Dendritic cell treated with granulocyte-macrophage colony-stimulating factor and Interleukin-4, amounts not matched to agents 40 ng/mL and 50 ng/mL, for 4 days (primary cell): ENCODE data around the gene CDC42BPB.
"Not testable (repeated sequence)": the region's sequence is repeated elsewhere in the genome, so short reads cannot be mapped to it uniquely, and the experiment has no call there.

Source experiments
- H3K27ac Mint-ChIP-seq: one replicate; pipeline ENCODE4 v1.8.0; 2022; ENCODE audit warnings: mild to moderate bottlenecking, mixed read lengths
- H3K27me3 Mint-ChIP-seq: one replicate; pipeline ENCODE4 v1.8.0; 2022; ENCODE audit warnings: mild to moderate bottlenecking, mixed read lengths
- H3K36me3 Mint-ChIP-seq: one replicate; pipeline ENCODE4 v1.8.0; 2022; ENCODE audit warnings: low read depth, mixed read lengths
- H3K4me1 Mint-ChIP-seq: one replicate; pipeline ENCODE4 v1.8.0; 2022; ENCODE audit warnings: low read depth, mixed read lengths
- H3K4me3 Mint-ChIP-seq: one replicate; pipeline ENCODE4 v1.8.0; 2022; ENCODE audit warnings: mild to moderate bottlenecking, moderate library complexity, mixed read lengths
- H3K9me3 Mint-ChIP-seq: one replicate; pipeline ENCODE4 v1.8.0; 2022; ENCODE audit warnings: mixed read lengths
- intact Hi-C: fragments of 100-400 bp; cut with micrococcal nuclease; formaldehyde crosslinking; loops from one replicate; pipeline ENCODE4 v1.15.0; 2022

The CDC42BPB gene

DNA sequence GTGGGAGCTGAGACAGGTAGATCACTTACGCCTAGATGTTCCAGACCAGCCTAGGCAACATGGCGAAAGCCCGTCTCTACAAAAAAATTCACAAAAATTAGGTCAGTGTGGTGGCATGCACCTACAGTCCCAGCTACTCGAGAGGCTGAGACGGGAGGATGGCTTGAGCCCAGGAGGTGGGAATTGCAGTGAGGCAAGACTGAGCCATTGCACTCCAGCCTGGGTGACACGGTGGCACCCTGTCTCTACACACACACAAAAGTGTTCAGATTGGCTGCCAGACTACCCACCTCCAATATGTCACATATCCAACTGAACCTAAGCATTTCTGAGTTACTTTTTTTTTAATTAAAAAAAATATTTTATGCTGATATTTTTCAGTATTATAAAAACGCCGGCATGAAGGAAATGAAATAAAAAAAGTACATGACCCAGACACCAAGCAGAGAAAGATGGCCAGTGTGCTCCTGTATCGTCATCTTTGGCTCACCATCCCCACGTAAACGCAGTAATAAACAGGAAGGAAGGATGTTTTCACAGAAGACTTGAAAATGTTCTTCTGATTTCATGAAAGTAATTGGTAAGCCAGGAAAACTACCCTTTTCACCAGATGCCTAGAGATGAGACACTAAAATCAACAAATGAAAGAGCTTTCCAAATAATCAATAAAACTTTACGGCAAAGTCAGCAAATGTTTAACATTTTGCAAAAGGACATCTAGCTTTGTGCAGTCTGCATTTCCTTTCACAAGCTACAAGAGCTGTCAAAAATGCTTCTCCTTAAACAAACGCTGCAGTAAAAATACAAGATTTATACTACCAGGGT lies 26.4 kb downstream of the CDC42BPB start:
- Mint-ChIP-seq H3K4me3 (no peak overlapping the region), H3K36me3 (peaks cover 4% of the 10 kb centered on the region), H3K9me3 (no peaks in the 10 kb centered on the region), H3K27ac (no peak overlapping the region), H3K4me1 (peaks cover 13% of the 10 kb centered on the region), H3K27me3 (no peaks in the 10 kb centered on the region)
- intact Hi-C loops: no loop called here

GRCh38 chr14:103029936-103030335 lies 27.4 kb downstream of the CDC42BPB start:
- peaks cover 4% of the 10 kb centered on the region for H3K36me3 Mint-ChIP-seq
- no peak overlapping the region for H3K27ac Mint-ChIP-seq
- no peaks in the 10 kb centered on the region for H3K9me3 Mint-ChIP-seq
- H3K4me3 Mint-ChIP-seq: no peak overlapping the region
- peaks cover 13% of the 10 kb centered on the region for H3K4me1 Mint-ChIP-seq
- intact Hi-C loops: no loop called here
- H3K27me3 Mint-ChIP-seq: no peaks in the 10 kb centered on the region

DNA sequence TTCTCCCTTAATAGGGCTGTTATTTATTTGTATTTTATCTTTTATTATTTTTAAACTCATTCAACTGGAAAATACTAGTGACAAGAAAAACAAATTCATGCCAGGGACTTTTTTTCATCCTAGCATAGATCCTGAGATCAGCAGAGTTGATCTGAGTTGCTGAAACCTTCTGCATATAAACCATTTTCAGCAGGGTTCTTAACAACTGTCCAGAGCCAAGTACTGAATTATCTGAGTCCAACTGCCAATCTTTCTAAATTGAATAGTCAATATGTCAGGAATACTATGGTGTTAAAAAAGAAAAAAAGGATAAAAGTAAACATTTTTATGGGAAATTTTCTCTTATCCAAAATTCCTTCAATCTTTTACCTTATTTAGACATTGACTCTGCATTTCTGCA lies 28.6 kb downstream of the CDC42BPB start:
- H3K27me3 Mint-ChIP-seq: no peaks in the 10 kb centered on the region
- H3K36me3 Mint-ChIP-seq: peaks cover 4% of the 10 kb centered on the region
- intact Hi-C loops: no loop called here
- H3K9me3 Mint-ChIP-seq: no peaks in the 10 kb centered on the region
- H3K4me1 Mint-ChIP-seq: peaks cover 12% of the 10 kb centered on the region
- no peak overlapping the region for H3K27ac Mint-ChIP-seq
- H3K4me3 Mint-ChIP-seq: no peak overlapping the region

DNA sequence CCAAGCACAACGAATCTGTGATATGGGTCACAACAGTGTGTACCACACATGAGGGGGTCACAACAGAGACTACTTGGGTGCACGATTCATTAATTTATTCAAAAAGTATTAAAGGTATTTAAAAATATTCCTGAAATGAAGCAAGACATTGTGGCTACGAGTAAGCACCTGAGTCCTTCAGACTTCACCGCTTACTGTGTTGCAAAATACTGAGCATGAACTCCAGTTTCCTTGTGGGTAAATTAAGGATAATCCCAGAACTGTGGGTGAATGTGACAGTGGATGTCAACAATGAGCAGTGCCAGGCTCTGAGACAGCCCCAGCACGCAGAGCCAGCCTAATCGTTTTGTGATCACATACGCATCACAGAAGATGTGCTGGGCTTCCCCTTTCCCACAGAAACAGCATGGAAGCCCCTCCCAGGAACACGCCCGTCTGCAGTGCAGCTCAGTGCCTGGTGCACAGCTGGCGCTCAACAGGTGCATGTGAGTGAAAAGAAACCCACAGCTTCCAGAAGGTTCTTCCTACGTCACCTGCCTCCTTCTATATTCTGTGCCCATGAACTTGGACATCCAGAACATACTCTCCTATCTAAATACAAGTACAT lies 29.1 kb downstream of the CDC42BPB start:
- peaks cover 13% of the 10 kb centered on the region for H3K4me1 Mint-ChIP-seq
- H3K36me3 Mint-ChIP-seq: peaks cover 4% of the 10 kb centered on the region
- intact Hi-C loops: no loop called here
- H3K9me3 Mint-ChIP-seq: no peaks in the 10 kb centered on the region
- no peak overlapping the region for H3K4me3 Mint-ChIP-seq
- H3K27ac Mint-ChIP-seq: no peak overlapping the region
- H3K27me3 Mint-ChIP-seq: no peaks in the 10 kb centered on the region

- intact Hi-C loops: no loop called here
These were observed 29.9 kb downstream of the CDC42BPB start for GRCh38 chr14:103027451-103027850.

DNA sequence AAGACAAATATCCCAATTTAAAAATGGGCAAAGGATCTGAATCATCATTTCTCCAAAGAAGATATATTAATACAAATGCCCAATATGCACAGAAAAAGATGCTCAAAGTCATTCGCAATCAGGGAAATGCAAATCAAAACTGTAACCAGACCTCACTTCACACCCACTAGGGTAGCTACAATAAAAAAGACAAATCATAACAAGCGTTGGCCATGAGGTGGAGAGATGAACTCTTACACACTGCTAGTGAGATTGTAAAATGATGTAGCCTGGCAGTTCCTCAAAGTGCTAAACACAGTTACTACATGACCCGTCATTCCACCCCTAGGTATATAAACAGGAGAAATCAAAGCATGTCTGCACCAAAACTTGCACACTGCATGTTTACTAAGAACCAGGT lies 30.4 kb downstream of the CDC42BPB start:
- Mint-ChIP-seq H3K4me1 (peaks cover 18% of the 10 kb centered on the region), H3K27me3 (no peaks in the 10 kb centered on the region)

More at GRCh38 chr14:103027451-103027850, 29.9 kb downstream of the CDC42BPB start:
- peaks cover 4% of the 10 kb centered on the region for H3K36me3 Mint-ChIP-seq
- peaks cover 13% of the 10 kb centered on the region for H3K4me1 Mint-ChIP-seq
- H3K27ac Mint-ChIP-seq: no peak overlapping the region
- no peak overlapping the region for H3K4me3 Mint-ChIP-seq
- H3K9me3 Mint-ChIP-seq: no peaks in the 10 kb centered on the region
- no peaks in the 10 kb centered on the region for H3K27me3 Mint-ChIP-seq

GRCh38 chr14:103026196-103026595 lies 31.2 kb downstream of the CDC42BPB start:
- H3K4me3 Mint-ChIP-seq, H3K27ac Mint-ChIP-seq, H3K9me3 Mint-ChIP-seq, H3K36me3 Mint-ChIP-seq, H3K27me3 Mint-ChIP-seq, intact Hi-C loops: not testable (repeated sequence)
- peaks cover 20% of the 10 kb centered on the region for H3K4me1 Mint-ChIP-seq

More for the DNA sequence above, 30.4 kb downstream of the CDC42BPB start:
- intact Hi-C loops: no loop called here
- Mint-ChIP-seq H3K4me3 (no peak overlapping the region), H3K9me3 (no peaks in the 10 kb centered on the region), H3K36me3 (peaks cover 1% of the 10 kb centered on the region), H3K27ac (no peak overlapping the region)

- intact Hi-C loops: no loop called here
- Mint-ChIP-seq H3K4me1 (peaks cover 34% of the 10 kb centered on the region), H3K9me3 (no peaks in the 10 kb centered on the region), H3K4me3 (no peak overlapping the region), H3K27ac (no peak overlapping the region), H3K36me3 (peaks cover 27% of the 10 kb centered on the region), H3K27me3 (no peaks in the 10 kb centered on the region)
These were observed 33.4 kb downstream of the CDC42BPB start for GRCh38 chr14:103023881-103024473.

DNA sequence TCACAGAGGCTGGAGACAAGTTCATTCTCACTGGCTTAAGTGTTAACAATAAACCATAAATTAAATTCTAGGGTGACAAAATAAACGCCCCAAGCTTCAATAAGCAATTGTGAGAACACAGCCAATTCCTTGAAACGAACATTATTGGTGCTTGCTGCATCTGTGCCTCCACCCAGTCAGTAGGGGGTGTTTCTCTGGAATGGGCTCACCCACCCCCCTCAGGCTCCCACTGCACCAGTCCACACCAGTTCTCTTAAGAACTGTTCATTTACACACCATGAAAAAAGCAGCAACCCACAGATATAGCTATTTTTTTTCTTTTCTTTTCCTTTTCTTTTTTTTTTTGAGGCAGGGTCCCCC lies 34.7 kb downstream of the CDC42BPB start:
- Mint-ChIP-seq H3K4me1 (peaks cover 44% of the 10 kb centered on the region), H3K4me3 (no peak overlapping the region), H3K36me3 (peaks cover 27% of the 10 kb centered on the region), H3K27ac (peak overlapping the region; percentile 33), H3K9me3 (no peaks in the 10 kb centered on the region), H3K27me3 (no peaks in the 10 kb centered on the region)
- intact Hi-C loops: no loop called here

DNA sequence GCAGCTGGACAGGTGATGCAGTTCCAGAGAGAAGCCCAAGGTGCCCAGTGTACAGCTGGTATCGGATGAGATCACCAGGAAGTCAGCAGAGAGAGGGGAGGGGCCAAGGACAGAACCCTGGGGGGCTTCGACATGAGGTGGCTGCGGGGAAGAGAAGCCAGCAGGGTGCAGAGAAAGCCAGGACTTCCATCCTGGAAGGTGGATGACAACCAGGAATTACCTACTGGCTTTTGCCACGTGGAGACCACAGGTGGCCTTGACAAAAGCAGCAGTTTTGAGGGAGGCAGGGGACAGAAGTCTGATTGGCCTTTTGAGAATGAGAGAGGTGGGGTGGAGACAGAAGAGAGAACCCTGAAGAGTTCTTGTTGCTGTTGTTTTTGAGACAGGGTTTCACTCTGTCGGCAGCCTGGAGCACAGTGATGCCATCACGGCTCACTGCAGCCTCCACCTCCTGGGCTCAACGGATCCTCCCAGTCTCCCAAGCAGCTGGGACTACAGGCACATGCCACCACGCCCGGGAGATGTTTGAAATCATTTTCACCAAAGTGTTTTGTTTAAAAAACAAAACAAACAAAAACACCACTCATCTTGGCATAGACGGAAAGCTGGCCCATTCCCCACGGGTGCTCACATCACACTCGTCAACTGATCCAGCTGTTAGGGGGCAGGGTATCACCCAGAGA lies 35.2 kb downstream of the CDC42BPB start:
- Mint-ChIP-seq H3K4me3 (no peak overlapping the region), H3K4me1 (peaks cover 44% of the 10 kb centered on the region), H3K27me3 (no peaks in the 10 kb centered on the region), H3K9me3 (no peaks in the 10 kb centered on the region), H3K27ac (no peak overlapping the region), H3K36me3 (peaks cover 27% of the 10 kb centered on the region)
- intact Hi-C loops: no loop called here

DNA sequence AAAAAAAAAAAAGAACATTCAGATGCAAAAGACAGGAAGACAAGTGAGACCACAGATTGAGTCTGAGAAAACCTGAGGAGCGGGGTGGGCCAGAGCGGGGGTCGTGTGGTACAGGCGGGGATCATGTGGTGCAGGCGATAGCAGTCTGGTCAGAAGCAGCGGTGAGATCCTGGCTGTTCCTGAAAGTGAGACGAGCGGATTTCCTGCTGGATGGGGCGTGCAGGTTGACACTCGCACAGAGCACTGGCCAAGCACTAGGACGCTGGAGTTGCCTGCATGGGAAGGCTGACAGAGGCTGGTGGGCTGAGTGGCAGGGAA lies 35.7 kb downstream of the CDC42BPB start:
- Mint-ChIP-seq H3K9me3 (no peaks in the 10 kb centered on the region), H3K4me1 (peaks cover 45% of the 10 kb centered on the region), H3K4me3 (no peak overlapping the region), H3K27me3 (no peaks in the 10 kb centered on the region), H3K36me3 (peaks cover 27% of the 10 kb centered on the region), H3K27ac (no peak overlapping the region)
- intact Hi-C loops: no loop called here

- intact Hi-C loops: no loop called here
- H3K36me3 Mint-ChIP-seq: peaks cover 27% of the 10 kb centered on the region
- peaks cover 56% of the 10 kb centered on the region for H3K4me1 Mint-ChIP-seq
- H3K27me3 Mint-ChIP-seq: no peaks in the 10 kb centered on the region
- no peak overlapping the region for H3K4me3 Mint-ChIP-seq
- H3K9me3 Mint-ChIP-seq: no peaks in the 10 kb centered on the region
- no peak overlapping the region for H3K27ac Mint-ChIP-seq
These were observed 36.8 kb downstream of the CDC42BPB start for GRCh38 chr14:103020271-103021170.

DNA sequence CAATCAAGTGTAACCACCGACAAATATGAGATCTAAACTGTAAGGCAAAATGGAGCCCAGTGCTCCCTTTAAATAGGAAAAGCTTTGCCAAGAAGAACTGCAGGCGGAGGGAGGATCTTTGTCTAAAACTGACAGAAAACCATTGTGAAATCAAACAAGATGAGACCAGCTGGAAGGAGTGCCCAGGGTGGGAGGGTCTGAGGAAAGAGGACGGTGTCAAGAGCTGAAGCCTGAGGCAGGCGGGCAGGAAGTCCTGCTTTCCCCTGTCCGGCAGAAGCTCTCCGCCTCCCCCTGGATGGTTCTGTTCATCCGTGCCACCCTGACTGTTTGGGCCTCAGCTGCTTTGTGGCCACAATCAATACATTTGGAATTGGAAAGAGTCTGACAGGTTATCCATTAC lies 37.5 kb downstream of the CDC42BPB start:
- intact Hi-C loops: no loop called here
- peaks cover 63% of the 10 kb centered on the region for H3K4me1 Mint-ChIP-seq
- H3K9me3 Mint-ChIP-seq: no peaks in the 10 kb centered on the region
- no peak overlapping the region for H3K27ac Mint-ChIP-seq
- no peak overlapping the region for H3K4me3 Mint-ChIP-seq
- no peaks in the 10 kb centered on the region for H3K27me3 Mint-ChIP-seq
- H3K36me3 Mint-ChIP-seq: peaks cover 27% of the 10 kb centered on the region
